ENCODE results near the gene CDK4. TPM values are rescaled to one million over a fixed set of nuclear protein-coding genes. Genes with fewer than 3 reads are reported as not detected.
A peak's percentile ranks its signal among the peaks of the same experiment; 100 is the strongest.

CDK4 gene
- total RNA-seq, 1 donor from 2014 or later = 333 TPM

- Mint-ChIP-seq H3K27ac (ENCODE audit: unreplicated experiment) (no peak overlapping the region), H3K4me1 (peaks cover 10% of the 10 kb centered on the region), H3K27me3 (ENCODE audit: low read depth) (peaks cover 95% of the 10 kb centered on the region), H3K9me3 (no peaks in the 10 kb centered on the region), H3K36me3 (ENCODE audit: low read depth) (peaks cover 7% of the 10 kb centered on the region), H3K4me3 (peak overlapping the region; percentile 19)
- DNase-seq (ENCODE audit: low read depth, low spot score) = no peak
- no peak for TF ChIP-seq CTCF (conservative IDR thresholded peaks at IDR 0.05)
Observed at GRCh38 chr12:57763881-57764661, 12.0 kb upstream of the CDK4 start.

- Mint-ChIP-seq H3K36me3 (ENCODE audit: low read depth) (peaks cover 2% of the 10 kb centered on the region), H3K4me1 (peaks cover 10% of the 10 kb centered on the region), H3K4me3 (no peak overlapping the region), H3K9me3 (no peaks in the 10 kb centered on the region), H3K27me3 (ENCODE audit: low read depth) (peaks cover 87% of the 10 kb centered on the region), H3K27ac (ENCODE audit: unreplicated experiment) (no peak overlapping the region)
- no peak for DNase-seq (ENCODE audit: low read depth, low spot score)
- no peak for TF ChIP-seq CTCF (conservative IDR thresholded peaks at IDR 0.05)
Observed at GRCh38 chr12:57762463-57762862, 10.4 kb upstream of the CDK4 start.

GRCh38 chr12:57761391-57761998 is 9.4 kb upstream of the CDK4 start:
- H3K27me3 Mint-ChIP-seq (ENCODE audit: low read depth) = peaks cover 84% of the 10 kb centered on the region

GRCh38 chr12:57760347-57760982 is 8.4 kb upstream of the CDK4 start:
- Mint-ChIP-seq H3K27me3 (ENCODE audit: low read depth) (peaks cover 80% of the 10 kb centered on the region), H3K36me3 (ENCODE audit: low read depth) (peaks cover 2% of the 10 kb centered on the region), H3K9me3 (no peaks in the 10 kb centered on the region), H3K4me1 (peaks cover 11% of the 10 kb centered on the region), H3K27ac (ENCODE audit: unreplicated experiment) (no peak overlapping the region), H3K4me3 (peak overlapping the region; percentile 82)
- no peak for TF ChIP-seq CTCF (conservative IDR thresholded peaks at IDR 0.05)
- DNase-seq (ENCODE audit: low read depth, low spot score) = no peak

More at GRCh38 chr12:57761391-57761998, 9.4 kb upstream of the CDK4 start:
- Mint-ChIP-seq H3K4me1 (peaks cover 9% of the 10 kb centered on the region), H3K27ac (ENCODE audit: unreplicated experiment) (no peak overlapping the region), H3K9me3 (no peaks in the 10 kb centered on the region), H3K36me3 (ENCODE audit: low read depth) (peaks cover 2% of the 10 kb centered on the region), H3K4me3 (peak overlapping the region; percentile 36)
- DNase-seq (ENCODE audit: low read depth, low spot score) = no peak
- no peak for TF ChIP-seq CTCF (conservative IDR thresholded peaks at IDR 0.05)

GRCh38 chr12:57759360-57759980 is 7.4 kb upstream of the CDK4 start:
- H3K27ac Mint-ChIP-seq (ENCODE audit: unreplicated experiment) = no peak overlapping the region
- peaks cover 14% of the 10 kb centered on the region for H3K4me1 Mint-ChIP-seq
- peak overlapping the region; percentile 82 for H3K4me3 Mint-ChIP-seq
- peaks cover 2% of the 10 kb centered on the region for H3K36me3 Mint-ChIP-seq (ENCODE audit: low read depth)
- DNase-seq (ENCODE audit: low read depth, low spot score) = no peak
- peak; percentile 59 for TF ChIP-seq CTCF (conservative IDR thresholded peaks at IDR 0.05)
- peaks cover 73% of the 10 kb centered on the region for H3K27me3 Mint-ChIP-seq (ENCODE audit: low read depth)
- H3K9me3 Mint-ChIP-seq = no peaks in the 10 kb centered on the region

Measured in neural crest cell (in vitro differentiated cells).